IPS-18a (cell line): ENCODE data around the gene SCAF8.

Experiments used
- H3K27ac ChIP-seq: one replicate; pipeline ENCODE4 v1.5.1; 2013; ENCODE audit warnings: low read length
- H3K27me3 ChIP-seq: one replicate; pipeline ENCODE4 v1.6.1; 2013; ENCODE audit warnings: mild to moderate bottlenecking, low read length; ENCODE audit not compliant: control insufficient read depth, insufficient read depth
- H3K36me3 ChIP-seq: one replicate; pipeline ENCODE4 v1.6.1; 2013; ENCODE audit warnings: low read depth, low read length; ENCODE audit not compliant: control insufficient read depth
- H3K4me1 ChIP-seq: one replicate; pipeline ENCODE4 v1.6.1; 2013; ENCODE audit warnings: low read depth, low read length; ENCODE audit not compliant: control insufficient read depth
- H3K4me3 ChIP-seq: one replicate; pipeline ENCODE4 v1.5.1; 2013; ENCODE audit warnings: low read length
- H3K9ac ChIP-seq: one replicate; pipeline ENCODE4 v1.6.1; 2013; ENCODE audit warnings: mild to moderate bottlenecking, low read length, moderate library complexity
- H3K9me3 ChIP-seq: one replicate; pipeline ENCODE4 v1.6.1; 2013; ENCODE audit warnings: low read depth, low read length; ENCODE audit not compliant: control insufficient read depth

Gene SCAF8

GRCh38 chr6:154848580-154848979, 115.4 kb downstream of the SCAF8 start:
- Histone ChIP-seq H3K9me3 (no peaks in the 10 kb centered on the region), H3K4me1 (peaks cover 4% of the 10 kb centered on the region), H3K4me3 (no peak overlapping the region), H3K27me3 (no peaks in the 10 kb centered on the region), H3K36me3 (no peaks in the 10 kb centered on the region), H3K27ac (no peak overlapping the region), H3K9ac (no peak overlapping the region)

DNA sequence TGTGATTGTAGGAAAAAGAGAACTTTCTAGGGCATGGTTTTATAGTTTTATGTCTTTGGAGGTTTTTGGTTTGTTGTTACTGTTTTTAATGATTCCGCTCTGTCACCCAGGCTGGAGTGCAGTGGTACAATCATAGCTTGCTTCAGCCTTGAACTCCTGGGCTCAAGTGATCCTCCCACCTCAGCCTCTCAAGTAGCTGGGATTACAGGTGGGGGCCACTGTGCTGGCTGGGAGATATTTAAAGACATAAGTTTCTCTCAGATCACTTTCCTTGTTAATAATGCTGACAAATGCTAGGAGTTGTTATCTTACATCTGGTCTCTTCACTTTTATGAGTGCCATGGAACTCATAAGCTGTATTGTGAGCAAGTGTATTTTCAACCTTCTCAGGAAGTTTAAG, 116.3 kb downstream of the SCAF8 start:
- Histone ChIP-seq H3K4me1 (peaks cover 4% of the 10 kb centered on the region), H3K4me3 (no peak overlapping the region), H3K9ac (no peak overlapping the region), H3K9me3 (no peaks in the 10 kb centered on the region), H3K27ac (no peak overlapping the region), H3K36me3 (no peaks in the 10 kb centered on the region), H3K27me3 (no peaks in the 10 kb centered on the region)

DNA sequence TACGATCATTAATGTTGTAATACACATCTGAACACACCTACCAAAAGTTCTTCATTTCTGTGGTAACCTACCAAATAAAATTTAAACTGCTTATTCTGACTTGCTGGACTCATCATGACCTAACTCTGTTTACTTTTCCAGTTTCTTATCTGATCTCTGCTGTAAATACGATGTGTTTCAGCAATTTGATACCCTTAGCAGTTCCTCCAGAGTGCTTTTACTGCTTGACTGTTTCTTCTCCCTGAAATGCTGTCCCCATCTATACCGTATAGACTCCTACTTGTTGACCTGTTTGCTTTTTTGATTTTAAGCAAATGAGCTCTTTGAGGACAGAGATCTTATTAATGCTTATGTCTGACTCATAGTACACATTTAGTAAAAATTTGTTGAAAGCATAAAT, 119.5 kb downstream of the SCAF8 start:
- Histone ChIP-seq H3K4me1 (peaks cover 4% of the 10 kb centered on the region), H3K27ac (no peak overlapping the region), H3K9ac (no peak overlapping the region), H3K36me3 (no peaks in the 10 kb centered on the region), H3K4me3 (no peak overlapping the region), H3K9me3 (no peaks in the 10 kb centered on the region), H3K27me3 (no peaks in the 10 kb centered on the region)

DNA sequence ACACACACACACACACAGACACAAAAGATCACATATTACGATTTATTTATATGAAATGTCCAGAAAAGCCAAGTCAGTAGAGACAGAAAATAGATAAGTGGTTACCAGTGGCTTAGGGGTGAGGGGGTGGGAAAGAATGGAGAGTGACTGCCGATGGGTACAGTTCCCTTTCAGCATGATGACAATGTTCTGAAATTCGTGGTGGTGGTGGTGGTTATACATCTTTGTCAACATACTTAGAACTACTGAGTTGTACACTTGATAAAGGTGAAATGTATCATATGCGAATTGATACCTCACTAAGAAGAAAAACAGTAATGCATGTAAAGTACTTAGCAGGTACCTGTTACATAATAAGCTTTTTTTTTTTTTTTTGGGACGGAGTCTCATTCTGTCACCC, 124.3 kb downstream of the SCAF8 start:
- H3K9ac ChIP-seq: no peak overlapping the region
- no peak overlapping the region for H3K4me3 ChIP-seq
- no peak overlapping the region for H3K27ac ChIP-seq
- H3K9me3 ChIP-seq: no peaks in the 10 kb centered on the region
- H3K36me3 ChIP-seq: no peaks in the 10 kb centered on the region
- H3K27me3 ChIP-seq: no peaks in the 10 kb centered on the region
- H3K4me1 ChIP-seq: no peaks in the 10 kb centered on the region

DNA sequence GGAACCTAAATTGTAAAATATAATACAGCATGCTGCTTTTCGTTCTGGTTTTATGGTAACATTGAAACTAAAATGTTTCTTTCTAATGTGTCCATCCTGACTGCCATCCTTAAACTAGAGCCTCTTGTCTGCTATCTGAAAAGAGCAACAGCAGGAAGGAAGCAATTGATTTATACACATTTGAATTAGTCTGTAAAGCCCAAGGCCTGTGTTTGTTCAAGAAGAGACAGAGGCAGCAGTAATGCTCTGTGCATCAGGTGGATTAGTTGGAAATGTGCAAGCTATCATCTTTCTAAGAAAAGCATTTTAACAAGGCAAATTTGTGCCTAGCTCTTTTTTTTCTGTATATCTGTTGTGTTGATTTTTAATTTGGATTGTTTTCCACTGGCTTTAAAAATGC, 128.6 kb downstream of the SCAF8 start:
- H3K4me1 ChIP-seq: peaks cover 8% of the 10 kb centered on the region

DNA sequence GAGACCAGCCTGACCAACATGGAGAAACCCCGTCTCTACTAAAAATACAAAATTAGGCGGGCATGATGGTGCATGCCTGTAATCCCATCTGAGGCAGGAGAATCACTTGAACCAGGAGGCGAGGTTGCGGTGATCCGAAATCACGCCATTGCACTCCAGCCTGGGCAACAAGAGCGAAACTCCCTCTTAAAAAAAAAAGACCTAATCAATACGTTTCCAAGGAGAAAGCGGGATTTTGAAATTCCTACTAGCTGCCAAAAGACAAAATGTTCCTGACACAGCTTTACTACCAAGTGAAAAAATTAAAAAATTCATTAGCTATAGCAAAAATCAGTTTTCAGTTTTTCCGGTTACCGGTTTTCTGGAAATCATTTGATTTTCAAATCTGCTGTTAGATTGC, 129.3 kb downstream of the SCAF8 start:
- Histone ChIP-seq H3K4me1 (peaks cover 8% of the 10 kb centered on the region), H3K9ac (no peak overlapping the region), H3K27me3 (no peaks in the 10 kb centered on the region), H3K27ac (no peak overlapping the region), H3K9me3 (no peaks in the 10 kb centered on the region), H3K4me3 (no peak overlapping the region), H3K36me3 (no peaks in the 10 kb centered on the region)

More for the DNA sequence above, 128.6 kb downstream of the SCAF8 start:
- H3K27ac ChIP-seq: no peak overlapping the region
- no peaks in the 10 kb centered on the region for H3K27me3 ChIP-seq
- H3K9me3 ChIP-seq: no peaks in the 10 kb centered on the region
- no peaks in the 10 kb centered on the region for H3K36me3 ChIP-seq
- H3K4me3 ChIP-seq: no peak overlapping the region
- H3K9ac ChIP-seq: no peak overlapping the region

GRCh38 chr6:154864066-154864430, 130.8 kb downstream of the SCAF8 start:
- no peaks in the 10 kb centered on the region for H3K36me3 ChIP-seq
- H3K27me3 ChIP-seq: no peaks in the 10 kb centered on the region
- no peak overlapping the region for H3K4me3 ChIP-seq
- no peak overlapping the region for H3K9ac ChIP-seq
- H3K4me1 ChIP-seq: peaks cover 8% of the 10 kb centered on the region
- no peaks in the 10 kb centered on the region for H3K9me3 ChIP-seq
- H3K27ac ChIP-seq: no peak overlapping the region

GRCh38 chr6:154865291-154865690, 132.1 kb downstream of the SCAF8 start:
- Histone ChIP-seq H3K9ac (no peak overlapping the region), H3K27ac (no peak overlapping the region), H3K4me3 (no peak overlapping the region), H3K4me1 (peaks cover 8% of the 10 kb centered on the region), H3K27me3 (no peaks in the 10 kb centered on the region), H3K36me3 (no peaks in the 10 kb centered on the region), H3K9me3 (no peaks in the 10 kb centered on the region)

- H3K27ac ChIP-seq: no peak overlapping the region
- peaks cover 12% of the 10 kb centered on the region for H3K4me1 ChIP-seq
- no peaks in the 10 kb centered on the region for H3K27me3 ChIP-seq
- no peaks in the 10 kb centered on the region for H3K36me3 ChIP-seq
- H3K9ac ChIP-seq: no peak overlapping the region
- no peak overlapping the region for H3K4me3 ChIP-seq
- no peaks in the 10 kb centered on the region for H3K9me3 ChIP-seq
Observed at GRCh38 chr6:154868143-154868594, 135.0 kb downstream of the SCAF8 start.

DNA sequence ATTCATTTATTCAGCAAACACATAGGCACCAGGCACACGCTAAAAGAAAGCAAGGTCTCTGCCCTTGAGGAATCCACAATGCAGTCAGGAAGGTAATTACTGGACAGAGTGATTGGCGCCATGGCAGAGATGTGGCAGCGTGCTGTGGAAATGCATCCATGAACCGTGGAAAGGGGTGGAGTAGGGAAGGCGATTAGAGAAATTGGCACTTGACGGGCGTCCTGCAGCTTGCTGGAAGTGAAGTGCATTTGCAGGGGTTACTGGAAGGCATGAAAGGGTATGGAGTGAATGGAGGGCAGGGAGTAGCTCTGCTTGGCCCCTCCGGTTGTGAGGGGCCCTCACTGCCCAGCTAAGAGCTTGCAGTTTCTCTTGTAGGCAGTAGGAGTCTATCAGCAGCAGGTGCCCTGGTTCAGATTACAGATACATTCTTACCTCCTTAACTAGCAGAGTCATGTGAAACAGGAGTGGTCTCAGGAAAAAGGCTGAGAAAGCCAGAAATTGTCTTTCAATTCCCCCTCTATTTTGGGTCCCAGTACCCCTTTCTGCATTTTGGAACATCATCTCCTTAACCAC, 139.4 kb downstream of the SCAF8 start:
- H3K4me3 ChIP-seq: no peak overlapping the region
- H3K27ac ChIP-seq: no peak overlapping the region
- no peaks in the 10 kb centered on the region for H3K36me3 ChIP-seq
- H3K4me1 ChIP-seq: peaks cover 14% of the 10 kb centered on the region
- H3K27me3 ChIP-seq: no peaks in the 10 kb centered on the region
- no peak overlapping the region for H3K9ac ChIP-seq
- no peaks in the 10 kb centered on the region for H3K9me3 ChIP-seq

- H3K36me3 ChIP-seq: no peaks in the 10 kb centered on the region
- peaks cover 21% of the 10 kb centered on the region for H3K4me1 ChIP-seq
- no peaks in the 10 kb centered on the region for H3K9me3 ChIP-seq
- no peak overlapping the region for H3K27ac ChIP-seq
- no peaks in the 10 kb centered on the region for H3K27me3 ChIP-seq
- H3K9ac ChIP-seq: no peak overlapping the region
- no peak overlapping the region for H3K4me3 ChIP-seq
Observed at GRCh38 chr6:154873546-154873945, 140.3 kb downstream of the SCAF8 start.

DNA sequence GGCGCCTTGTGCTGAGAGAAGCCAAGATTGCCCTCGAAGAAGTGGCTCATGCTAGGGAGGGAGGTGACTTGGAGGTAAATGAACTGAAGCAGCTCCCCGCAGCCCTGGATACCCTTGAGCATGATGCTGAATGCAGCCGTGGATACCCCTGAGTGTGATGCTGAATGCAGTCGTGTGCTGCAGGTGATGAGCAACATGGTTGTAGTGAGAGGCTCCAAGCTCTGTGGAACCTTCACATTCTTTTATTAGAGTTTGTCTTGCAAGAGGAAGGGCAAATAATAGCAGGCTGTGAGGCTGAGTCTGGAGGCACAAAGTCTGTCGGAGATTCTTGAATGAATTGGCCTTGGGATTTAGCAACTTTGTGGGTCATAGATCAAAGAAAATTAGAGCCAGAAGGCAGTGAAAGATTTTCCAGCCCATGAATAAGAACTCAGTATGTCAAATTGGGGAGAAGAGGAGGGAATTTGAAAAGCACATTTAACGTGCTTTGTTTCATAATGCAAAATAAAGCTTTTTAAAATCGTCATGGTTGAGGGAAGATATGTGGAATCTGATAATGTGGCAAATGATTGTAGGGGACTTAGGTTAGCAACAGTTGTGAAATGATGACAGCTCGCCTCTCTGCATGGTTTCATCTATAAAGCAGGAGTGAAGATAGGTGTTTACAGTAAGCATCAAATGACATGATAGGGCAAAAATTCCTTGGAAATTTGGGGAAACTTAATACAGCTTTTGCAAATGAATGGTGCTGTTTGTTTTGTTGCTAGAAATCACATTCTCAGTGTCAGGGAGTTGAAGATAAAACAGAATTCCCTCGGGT, 141.8 kb downstream of the SCAF8 start:
- Histone ChIP-seq H3K4me3 (no peak overlapping the region), H3K36me3 (no peaks in the 10 kb centered on the region), H3K9me3 (no peaks in the 10 kb centered on the region), H3K27ac (no peak overlapping the region), H3K4me1 (peaks cover 26% of the 10 kb centered on the region), H3K27me3 (no peaks in the 10 kb centered on the region), H3K9ac (no peak overlapping the region)
